Gastrocnemius medialis (tissue), 4 donors: ENCODE results near the gene TRMT44. TPM values are rescaled to one million over a fixed set of nuclear protein-coding genes. Genes with fewer than 3 reads are reported as not detected.
A peak's percentile ranks its signal among the peaks of the same experiment; 100 is the strongest.

Source experiments
- ATAC-seq, 2 donors: fragments of 150-250 bp; one replicate each; pipeline ENCODE4 v1.9.1; 2016
- DNase-seq, 2 donors: peaks; one replicate each; pipeline ENCODE4 v3.0.0-alpha.2; 2019
- H3K27ac ChIP-seq, 4 donors: fragments of 200-600 bp; sonication (generic); 1 replicate in 1 of 4; 2 replicates in 3 of 4; pipeline ENCODE4 v1.5.1; 2016 to 2018; ENCODE audit warnings: mild to moderate bottlenecking in 2 of 4, moderate library complexity in 1 of 4
- H3K27me3 ChIP-seq, 3 donors: fragments of 200-600 bp; sonication (generic) in 2 of 3; 1 replicate in 1 of 3; 2 replicates in 2 of 3; pipeline versions ENCODE4 v1.5.1 to v1.6.0; 2016 to 2019; ENCODE audit warnings: mild to moderate bottlenecking in 1 of 3, moderate library complexity in 1 of 3
- H3K36me3 ChIP-seq, 2 donors: fragments of 200-600 bp; sonication (generic) in 1 of 2; one replicate each; pipeline ENCODE4 v1.5.1; 2017 to 2018
- H3K4me1 ChIP-seq, 2 donors: fragments of 200-600 bp; sonication (generic) in 1 of 2; one replicate each; pipeline ENCODE4 v1.5.1; 2016 to 2017; ENCODE audit warnings: mild to moderate bottlenecking in 2 of 2
- H3K4me3 ChIP-seq, 4 donors: fragments of 200-600 bp; sonication (generic) in 3 of 4; 1 replicate in 1 of 4; 2 replicates in 3 of 4; pipeline ENCODE4 v1.5.1; 2016 to 2019; ENCODE audit warnings: mild to moderate bottlenecking in 2 of 4
- H3K9me3 ChIP-seq, 3 donors: fragments of 200-600 bp; sonication (generic) in 2 of 3; 1 replicate in 1 of 3; 2 replicates in 2 of 3; pipeline ENCODE4 v1.5.1; 2016 to 2019
- CTCF ChIP-seq, 5 experiments: fragments of 450-650 bp in 3 of 5; fragments of 200-600 bp in 2 of 5; sonication (generic) in 2 of 5; IDR thresholded peaks in 4 of 5; conservative IDR thresholded peaks in 1 of 5; 1 replicate in 4 of 5; 2 replicates in 1 of 5; pipeline ENCODE4 v1.5.1; 2016 to 2019; ENCODE audit warnings: antibody characterized with exemption in 5 of 5, mild to moderate bottlenecking in 3 of 5, moderate library complexity in 3 of 5
- POLR2A ChIP-seq, 2 donors: fragments of 450-650 bp; IDR thresholded peaks; one replicate each; pipeline ENCODE4 v1.6.1; 2017; ENCODE audit warnings: antibody characterized with exemption in 2 of 2, mild to moderate bottlenecking in 2 of 2, moderate library complexity in 2 of 2
- in situ Hi-C, 4 donors: fragments of 200-750 bp; cut with MboI; loops; one replicate each; pipeline versions ENCODE4 v1.15.0 to v1.8.0; 2017; ENCODE audit warnings: low sequenced_read_pairs in 4 of 4
- intact Hi-C: fragments of 100-400 bp; cut with DNase I; formaldehyde crosslinking; loops from one replicate; pipeline ENCODE4 v1.15.1; 2023; ENCODE audit warnings: low total_unique reads
- total RNA-seq, 4 donors: library from RNA; depleted of rRNA; stranded (reverse); fragments of >200 nt; gene quantifications; one replicate each; pipeline versions ENCODE4 v1.1.0 to v1.2.3, GENCODE V29; 2016

Gene TRMT44
- total RNA-seq, 4 donors from 2014 or later = 7.5 to 16.4 (median 10.2) TPM

- peaks cover 36 to 41% of the 10 kb centered on the region in 2 donors for H3K4me1 ChIP-seq
- no peaks in the 10 kb centered on the region for H3K36me3 ChIP-seq
- H3K27ac ChIP-seq = no peak overlapping the region
- H3K27me3 ChIP-seq = no peaks in the 10 kb centered on the region
- no peak for ATAC-seq
- in situ Hi-C loops = loop anchor here in 1 of 4 donors (25.0 kb wide), 1 partner anchor 619 kb away; no protein-coding TSS in a partner anchor
- no peaks in the 10 kb centered on the region for H3K9me3 ChIP-seq
- no peak overlapping the region for H3K4me3 ChIP-seq
- DNase-seq = no peak
- intact Hi-C loops = no loop called here
- no peak for TF ChIP-seq POLR2A (IDR thresholded peaks at IDR 0.05)
- TF ChIP-seq CTCF (IDR thresholded peaks at IDR 0.05 in 4 of 5, conservative IDR thresholded peaks at IDR 0.05 in 1 of 5) = no peak
These were observed 9.0 kb upstream of the TRMT44 start for GRCh38 chr4:8431553-8431952.

DNA sequence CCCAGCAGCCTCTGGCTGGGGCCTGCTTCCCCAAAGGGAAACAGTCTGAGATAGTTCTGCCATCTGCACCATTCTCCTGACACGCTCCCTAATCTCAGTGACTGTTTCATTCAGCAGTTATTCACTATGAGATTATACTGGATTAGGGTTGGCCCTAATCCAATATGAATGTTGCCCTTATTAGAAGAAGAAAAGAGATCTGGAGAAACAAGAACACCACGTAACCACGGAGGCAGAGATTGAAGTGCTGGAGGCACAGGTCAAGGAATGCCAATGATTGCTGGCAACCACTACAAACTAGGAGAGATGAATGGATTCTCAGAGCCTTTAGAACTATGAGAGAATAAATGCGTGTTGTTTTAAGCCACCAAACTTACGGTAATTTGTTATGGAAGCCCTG, 7.4 kb upstream of the TRMT44 start:
- intact Hi-C loops = no loop called here
- Histone ChIP-seq H3K36me3 (no peaks in the 10 kb centered on the region), H3K4me3 (no peak overlapping the region), H3K27me3 (no peaks in the 10 kb centered on the region), H3K4me1 (peaks cover 27 to 37% of the 10 kb centered on the region in 2 donors), H3K27ac (no peak overlapping the region), H3K9me3 (no peaks in the 10 kb centered on the region)
- TF ChIP-seq POLR2A (IDR thresholded peaks at IDR 0.05) (no peak), CTCF (IDR thresholded peaks at IDR 0.05 in 4 of 5, conservative IDR thresholded peaks at IDR 0.05 in 1 of 5) (no peak)
- DNase-seq = no peak
- no peak for ATAC-seq
- in situ Hi-C loops = loop anchor here in 1 of 4 donors (25.0 kb wide), 1 partner anchor 621 kb away; no protein-coding TSS in a partner anchor

DNA sequence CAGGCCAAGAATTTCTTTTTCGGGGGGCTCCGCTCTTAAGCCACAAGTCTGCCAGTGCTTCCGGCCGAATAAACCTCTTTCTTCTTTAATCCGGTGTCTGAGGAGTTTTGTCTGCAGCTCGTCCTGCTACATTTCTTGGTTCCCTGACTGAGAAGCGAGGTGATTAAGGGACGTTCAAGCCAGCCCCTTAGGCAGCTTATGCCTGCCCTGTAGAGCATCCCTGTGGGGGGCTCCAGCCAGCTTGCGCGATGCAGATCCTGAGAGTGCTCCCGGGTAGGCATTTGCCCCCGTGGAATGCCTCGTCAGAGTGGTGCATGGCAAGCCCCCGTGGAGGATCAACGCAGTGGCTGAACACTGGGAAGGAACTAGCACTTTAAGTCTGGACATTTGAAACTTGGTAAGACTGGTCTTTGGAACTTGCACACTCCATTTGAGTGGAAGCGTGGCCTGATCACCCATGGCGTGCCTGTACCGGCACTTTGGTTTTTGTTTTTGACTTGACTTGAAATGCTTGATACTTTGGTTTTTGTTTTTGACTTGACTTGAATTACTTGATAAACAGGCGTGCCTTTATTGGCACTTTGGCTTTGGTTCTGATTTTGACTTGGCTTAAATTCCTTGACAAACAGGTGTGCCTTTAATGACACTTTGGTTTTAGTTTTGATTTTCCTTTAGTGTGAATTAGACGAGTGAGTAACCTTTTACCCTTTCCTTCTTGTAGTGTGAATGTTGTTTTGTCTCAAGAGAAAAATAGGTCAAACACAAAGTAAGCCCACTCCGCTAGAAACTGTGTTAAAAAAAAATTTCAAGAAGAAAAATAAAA, 6.1 kb upstream of the TRMT44 start:
- TF ChIP-seq POLR2A (IDR thresholded peaks at IDR 0.05) (no peak), CTCF (IDR thresholded peaks at IDR 0.05 in 4 of 5, conservative IDR thresholded peaks at IDR 0.05 in 1 of 5) (no peak)
- Histone ChIP-seq H3K27ac (peak overlapping the region in 1 of 4 donors; percentile 32), H3K4me1 (peaks cover 23 to 41% of the 10 kb centered on the region in 2 donors), H3K27me3 (no peaks in the 10 kb centered on the region), H3K36me3 (no peaks in the 10 kb centered on the region), H3K4me3 (no peak overlapping the region), H3K9me3 (no peaks in the 10 kb centered on the region)
- in situ Hi-C loops = loop anchor here in 1 of 4 donors (25.0 kb wide), 1 partner anchor 622 kb away; no protein-coding TSS in a partner anchor
- intact Hi-C loops = no loop called here
- no peak for ATAC-seq
- DNase-seq = no peak

DNA sequence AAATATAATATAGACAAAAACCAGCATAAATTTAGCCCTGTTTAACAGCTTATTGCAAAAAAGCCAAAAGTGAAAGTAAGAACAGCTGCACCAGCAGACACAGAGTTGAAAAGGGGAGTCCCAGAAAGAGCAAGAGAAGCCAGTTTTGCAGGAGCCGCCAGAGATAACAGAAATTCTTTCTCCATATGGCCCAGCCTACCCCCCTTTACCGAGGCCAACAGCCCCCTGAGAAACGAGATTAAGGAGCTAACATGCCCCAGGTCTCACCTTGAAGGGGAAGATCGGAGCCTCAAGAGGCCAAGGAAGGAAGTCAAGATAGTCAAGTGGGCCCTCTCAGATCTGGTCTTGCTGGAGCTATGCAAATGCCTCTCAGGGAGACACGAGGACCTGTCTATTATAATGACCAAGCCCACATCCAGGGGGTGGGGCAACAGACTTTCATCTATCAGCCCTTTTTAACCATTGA, 4.9 kb upstream of the TRMT44 start:
- peak overlapping the region in 2 of 4 donors; percentile 32 to 47 for H3K27ac ChIP-seq
- no peaks in the 10 kb centered on the region for H3K27me3 ChIP-seq
- ATAC-seq (no peak), DNase-seq (no peak)
- H3K4me1 ChIP-seq = peaks cover 29 to 47% of the 10 kb centered on the region in 2 donors
- intact Hi-C loops = no loop called here
- in situ Hi-C loops = loop anchor here in 1 of 4 donors (25.0 kb wide), 1 partner anchor 623 kb away; no protein-coding TSS in a partner anchor
- H3K9me3 ChIP-seq = no peaks in the 10 kb centered on the region
- H3K36me3 ChIP-seq = no peaks in the 10 kb centered on the region
- no peak for TF ChIP-seq POLR2A (IDR thresholded peaks at IDR 0.05)
- no peak for TF ChIP-seq CTCF (IDR thresholded peaks at IDR 0.05 in 4 of 5, conservative IDR thresholded peaks at IDR 0.05 in 1 of 5)
- peak overlapping the region; percentile 11 to 19 (median 13) for H3K4me3 ChIP-seq
